Neural progenitor cell (in vitro differentiated cells): Measurements from ENCODE around the gene SMIM31. TPM values are rescaled to one million over a fixed set of nuclear protein-coding genes. Genes with fewer than 3 reads are reported as not detected.

Source experiments
- DNase-seq: peaks from one replicate; pipeline ENCODE4 v3.0.0-alpha.2; 2016; ENCODE audit warnings: low spot score
- H2AFZ ChIP-seq: fragments of 200-600 bp; sonication (generic); replicated peaks from 2 replicates; pipeline ENCODE4 v1.6.1; 2016; ENCODE audit warnings: antibody characterized with exemption
- H3F3A ChIP-seq: fragments of 200-600 bp; sonication (generic); 2 replicates; pipeline ENCODE4 v1.6.1; 2016; ENCODE audit warnings: antibody characterized with exemption, low read depth
- H3K27ac ChIP-seq: fragments of 200-600 bp; sonication (generic); 2 replicates; pipeline ENCODE4 v1.5.1; 2016; ENCODE audit warnings: mild to moderate bottlenecking
- H3K27me3 ChIP-seq: fragments of 200-600 bp; sonication (generic); 2 replicates; pipeline ENCODE4 v1.6.1; 2016; ENCODE audit warnings: mild to moderate bottlenecking, moderate library complexity
- H3K36me3 ChIP-seq: fragments of 200-600 bp; sonication (generic); 2 replicates; pipeline ENCODE4 v1.5.1; 2016
- H3K4me1 ChIP-seq: fragments of 200-600 bp; sonication (generic); 2 replicates; pipeline ENCODE4 v1.6.1; 2016; ENCODE audit warnings: mixed run types
- H3K4me2 ChIP-seq: fragments of 200-600 bp; sonication (generic); 2 replicates; pipeline ENCODE4 v1.6.1; 2016
- H3K4me3 ChIP-seq: fragments of 200-600 bp; sonication (generic); 2 replicates; pipeline ENCODE4 v1.5.1; 2016
- H3K79me2 ChIP-seq: fragments of 200-600 bp; sonication (generic); 2 replicates; pipeline ENCODE4 v1.6.1; 2016; ENCODE audit warnings: low read depth
- H3K9ac ChIP-seq: fragments of 200-600 bp; sonication (generic); 2 replicates; pipeline ENCODE4 v1.6.1; 2016
- H3K9me3 ChIP-seq: fragments of 200-600 bp; sonication (generic); 2 replicates; pipeline ENCODE4 v1.5.1; 2016; ENCODE audit warnings: low read depth
- H4K20me1 ChIP-seq: fragments of 200-600 bp; sonication (generic); 2 replicates; pipeline ENCODE4 v1.6.1; 2016; ENCODE audit warnings: low read depth
- H3K27ac Mint-ChIP-seq: 3 replicates; pipeline ENCODE4 v1.8.0; 2021; ENCODE audit warnings: mixed read lengths
- H3K27me3 Mint-ChIP-seq: 2 replicates; pipeline ENCODE4 v1.8.0; 2022; ENCODE audit warnings: low read depth, mild to moderate bottlenecking, inconsistent platforms, moderate library complexity, mixed read lengths; ENCODE audit not compliant: insufficient read depth
- H3K36me3 Mint-ChIP-seq: 3 replicates; pipeline ENCODE4 v1.8.0; 2021; ENCODE audit warnings: mixed read lengths
- H3K4me1 Mint-ChIP-seq: 3 replicates; pipeline ENCODE4 v1.8.0; 2021; ENCODE audit warnings: mixed read lengths
- H3K4me3 Mint-ChIP-seq: 3 replicates; pipeline ENCODE4 v1.8.0; 2021; ENCODE audit warnings: mild to moderate bottlenecking, moderate library complexity, mixed read lengths
- H3K9me3 Mint-ChIP-seq: 3 replicates; pipeline ENCODE4 v1.8.0; 2020; ENCODE audit warnings: mixed read lengths
- CTCF ChIP-seq: fragments of 200-600 bp; sonication (generic); IDR thresholded peaks from 2 replicates; pipeline ENCODE4 v1.5.1; 2017; ENCODE audit warnings: antibody characterized with exemption, mild to moderate bottlenecking
- EZH2 ChIP-seq: fragments of 200-600 bp; sonication (generic); IDR thresholded peaks from 2 replicates; pipeline ENCODE4 v1.6.1; 2017; ENCODE audit warnings: antibody characterized with exemption, mild to moderate bottlenecking, moderate library complexity
- EZH2phosphoT487 ChIP-seq: fragments of 200-600 bp; sonication (generic); IDR thresholded peaks from 2 replicates; pipeline ENCODE4 v1.6.1; 2017; ENCODE audit warnings: antibody characterized with exemption
- total RNA-seq: library from RNA; depleted of rRNA; stranded (reverse); fragments of >200 nt; gene quantifications from 2 replicates; pipeline ENCODE4 v1.2.3, GENCODE V29; 2015; ENCODE audit warnings: low replicate concordance

Gene SMIM31
- total RNA-seq, 1 donor from 2014 or later, result not detected

GRCh38 chr4:164807611-164808010 lies 53.7 kb downstream of the SMIM31 start:
- Mint-ChIP-seq H3K9me3 (no peaks in the 10 kb centered on the region), H3K4me1 (peaks cover 4% of the 10 kb centered on the region), H3K27me3 (no peaks in the 10 kb centered on the region), H3K4me3 (no peak overlapping the region), H3K27ac (no peak overlapping the region), H3K36me3 (no peaks in the 10 kb centered on the region)
- Histone ChIP-seq H3K4me1 (peaks cover 27% of the 10 kb centered on the region), H2AFZ (peak overlapping the region; percentile 44), H4K20me1 (no peaks in the 10 kb centered on the region), H3K27me3 (no peaks in the 10 kb centered on the region), H3F3A (peaks cover 14% of the 10 kb centered on the region), H3K27ac (peak overlapping the region; percentile 61), H3K79me2 (no peaks in the 10 kb centered on the region), H3K36me3 (no peaks in the 10 kb centered on the region), H3K4me2 (peak overlapping the region; percentile 43), H3K4me3 (no peak overlapping the region), H3K9me3 (no peaks in the 10 kb centered on the region), H3K9ac (no peak overlapping the region)
- peak; percentile 93 for DNase-seq
- TF ChIP-seq EZH2phosphoT487 (no peak), CTCF (no peak), EZH2 (no peak)

GRCh38 chr4:164813554-164813953 lies 59.6 kb downstream of the SMIM31 start:
- no peak overlapping the region for H3K9ac ChIP-seq
- H2AFZ ChIP-seq, result no peak overlapping the region
- H4K20me1 ChIP-seq, result no peaks in the 10 kb centered on the region
- no peak overlapping the region for H3K4me3 Mint-ChIP-seq
- no peaks in the 10 kb centered on the region for H3K27me3 Mint-ChIP-seq
- DNase-seq, result no peak
- H3K27ac ChIP-seq, result no peak overlapping the region
- H3K9me3 Mint-ChIP-seq, result no peaks in the 10 kb centered on the region
- no peak overlapping the region for H3K27ac Mint-ChIP-seq
- TF ChIP-seq EZH2, result no peak
- no peak for TF ChIP-seq EZH2phosphoT487
- no peak for TF ChIP-seq CTCF
- no peaks in the 10 kb centered on the region for H3K9me3 ChIP-seq
- H3K4me2 ChIP-seq, result no peak overlapping the region
- no peak overlapping the region for H3K4me3 ChIP-seq
- H3K36me3 Mint-ChIP-seq, result no peaks in the 10 kb centered on the region
- H3K79me2 ChIP-seq, result no peaks in the 10 kb centered on the region
- H3K4me1 Mint-ChIP-seq, result no peaks in the 10 kb centered on the region
- H3F3A ChIP-seq, result no peaks in the 10 kb centered on the region
- no peaks in the 10 kb centered on the region for H3K27me3 ChIP-seq
- H3K36me3 ChIP-seq, result no peaks in the 10 kb centered on the region
- H3K4me1 ChIP-seq, result peaks cover 4% of the 10 kb centered on the region

- Histone ChIP-seq H2AFZ (no peak overlapping the region), H3K27ac (no peak overlapping the region), H3K27me3 (no peaks in the 10 kb centered on the region), H3K79me2 (no peaks in the 10 kb centered on the region), H3K9ac (no peak overlapping the region), H3F3A (no peaks in the 10 kb centered on the region), H3K4me2 (no peak overlapping the region), H3K9me3 (no peaks in the 10 kb centered on the region), H3K36me3 (no peaks in the 10 kb centered on the region), H3K4me1 (peaks cover 11% of the 10 kb centered on the region), H4K20me1 (no peaks in the 10 kb centered on the region), H3K4me3 (no peak overlapping the region)
- no peak for DNase-seq
- Mint-ChIP-seq H3K27ac (no peak overlapping the region), H3K4me1 (no peaks in the 10 kb centered on the region), H3K27me3 (no peaks in the 10 kb centered on the region), H3K9me3 (no peaks in the 10 kb centered on the region), H3K4me3 (no peak overlapping the region), H3K36me3 (no peaks in the 10 kb centered on the region)
- no peak for TF ChIP-seq EZH2phosphoT487
- TF ChIP-seq EZH2, result no peak
- no peak for TF ChIP-seq CTCF
These were observed 61.8 kb downstream of the SMIM31 start for GRCh38 chr4:164815711-164816110.
